Stimulated activated CD8-positive, alpha-beta memory T cell treated with anti-CD3 and anti-CD28 coated beads, Interleukin-4, amount 100 ng/mL, for 48 hours (primary cell): ENCODE results near the gene VANGL1.
A peak's percentile ranks its signal among the peaks of the same experiment; 100 is the strongest.

Source experiments
- DNase-seq: peaks from one replicate; pipeline ENCODE4 v3.0.0-alpha.2; 2020

Gene VANGL1

GRCh38 chr1:115706587-115707425 lies 65.0 kb downstream of the VANGL1 start:
- no peak for DNase-seq

- no peak for DNase-seq
Observed at GRCh38 chr1:115710859-115711624, 69.3 kb downstream of the VANGL1 start.

GRCh38 chr1:115712911-115713609 lies 71.3 kb downstream of the VANGL1 start:
- no peak for DNase-seq

- DNase-seq: no peak
Observed at GRCh38 chr1:115713906-115714305, 72.1 kb downstream of the VANGL1 start.

- no peak for DNase-seq
Observed at GRCh38 chr1:115714572-115715141, 72.9 kb downstream of the VANGL1 start.

- peak; percentile 57 for DNase-seq
Observed at GRCh38 chr1:115717541-115717940, 75.8 kb downstream of the VANGL1 start.

GRCh38 chr1:115718011-115718754 lies 76.4 kb downstream of the VANGL1 start:
- DNase-seq: no peak

GRCh38 chr1:115719285-115719684 lies 77.5 kb downstream of the VANGL1 start:
- no peak for DNase-seq

GRCh38 chr1:115722221-115722620 lies 80.5 kb downstream of the VANGL1 start:
- DNase-seq: no peak

- DNase-seq: no peak
Observed at GRCh38 chr1:115723756-115724155, 82.0 kb downstream of the VANGL1 start.

- no peak for DNase-seq
Observed at GRCh38 chr1:115725600-115725999, 83.8 kb downstream of the VANGL1 start.

GRCh38 chr1:115726161-115726560 lies 84.4 kb downstream of the VANGL1 start:
- no peak for DNase-seq

GRCh38 chr1:115726570-115726969 lies 84.8 kb downstream of the VANGL1 start:
- DNase-seq: no peak

- no peak for DNase-seq
Observed at GRCh38 chr1:115727706-115728249, 86.0 kb downstream of the VANGL1 start.

GRCh38 chr1:115728341-115728740 lies 86.6 kb downstream of the VANGL1 start:
- no peak for DNase-seq

GRCh38 chr1:115729756-115730155 lies 88.0 kb downstream of the VANGL1 start:
- no peak for DNase-seq

GRCh38 chr1:115732316-115732715 lies 90.5 kb downstream of the VANGL1 start:
- no peak for DNase-seq

GRCh38 chr1:115740811-115741210 lies 99.0 kb downstream of the VANGL1 start:
- DNase-seq: no peak

- no peak for DNase-seq
Observed at GRCh38 chr1:115744646-115745275, 103.0 kb downstream of the VANGL1 start.

GRCh38 chr1:115746021-115746690 lies 104.4 kb downstream of the VANGL1 start:
- no peak for DNase-seq
